C4-2B (cell line): Measurements from ENCODE around the gene TFF1.

Source experiments
- ZFX ChIP-seq: fragments of 450-650 bp; IDR thresholded peaks from 2 replicates; pipeline ENCODE4 v1.6.1; 2017
- TF ChIP-seq, protein P1 (sequence below): fragments of 450-650 bp; conservative IDR thresholded peaks from 2 replicates; pipeline ENCODE4 v1.5.1; 2017; ENCODE audit warnings: mild to moderate bottlenecking

DNA sequence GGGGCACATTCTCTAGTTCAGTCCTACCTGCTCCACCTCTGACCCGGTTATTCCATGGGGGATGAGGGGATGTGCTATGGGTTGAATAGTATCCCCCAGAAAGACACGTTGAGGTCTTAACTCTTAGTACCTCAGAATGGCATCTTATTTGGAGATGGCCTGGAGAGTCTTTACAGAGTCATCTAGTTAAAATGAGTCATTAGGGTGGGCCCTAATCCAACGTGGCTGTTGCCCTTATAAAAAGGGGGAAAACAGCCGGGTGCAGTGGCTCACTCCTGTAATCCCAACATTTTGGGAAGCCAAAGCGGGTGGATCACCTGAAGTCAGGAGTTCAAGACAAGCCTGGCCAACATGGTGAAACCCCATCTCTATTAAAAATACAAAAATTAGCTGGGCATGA is 23.9 kb upstream of the TFF1 start:
- TF ChIP-seq, protein P1, sequence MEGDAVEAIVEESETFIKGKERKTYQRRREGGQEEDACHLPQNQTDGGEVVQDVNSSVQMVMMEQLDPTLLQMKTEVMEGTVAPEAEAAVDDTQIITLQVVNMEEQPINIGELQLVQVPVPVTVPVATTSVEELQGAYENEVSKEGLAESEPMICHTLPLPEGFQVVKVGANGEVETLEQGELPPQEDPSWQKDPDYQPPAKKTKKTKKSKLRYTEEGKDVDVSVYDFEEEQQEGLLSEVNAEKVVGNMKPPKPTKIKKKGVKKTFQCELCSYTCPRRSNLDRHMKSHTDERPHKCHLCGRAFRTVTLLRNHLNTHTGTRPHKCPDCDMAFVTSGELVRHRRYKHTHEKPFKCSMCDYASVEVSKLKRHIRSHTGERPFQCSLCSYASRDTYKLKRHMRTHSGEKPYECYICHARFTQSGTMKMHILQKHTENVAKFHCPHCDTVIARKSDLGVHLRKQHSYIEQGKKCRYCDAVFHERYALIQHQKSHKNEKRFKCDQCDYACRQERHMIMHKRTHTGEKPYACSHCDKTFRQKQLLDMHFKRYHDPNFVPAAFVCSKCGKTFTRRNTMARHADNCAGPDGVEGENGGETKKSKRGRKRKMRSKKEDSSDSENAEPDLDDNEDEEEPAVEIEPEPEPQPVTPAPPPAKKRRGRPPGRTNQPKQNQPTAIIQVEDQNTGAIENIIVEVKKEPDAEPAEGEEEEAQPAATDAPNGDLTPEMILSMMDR, result no peak
- TF ChIP-seq ZFX, result no peak
